ENCODE results near the gene TMEM30B.

Gene TMEM30B

DNA sequence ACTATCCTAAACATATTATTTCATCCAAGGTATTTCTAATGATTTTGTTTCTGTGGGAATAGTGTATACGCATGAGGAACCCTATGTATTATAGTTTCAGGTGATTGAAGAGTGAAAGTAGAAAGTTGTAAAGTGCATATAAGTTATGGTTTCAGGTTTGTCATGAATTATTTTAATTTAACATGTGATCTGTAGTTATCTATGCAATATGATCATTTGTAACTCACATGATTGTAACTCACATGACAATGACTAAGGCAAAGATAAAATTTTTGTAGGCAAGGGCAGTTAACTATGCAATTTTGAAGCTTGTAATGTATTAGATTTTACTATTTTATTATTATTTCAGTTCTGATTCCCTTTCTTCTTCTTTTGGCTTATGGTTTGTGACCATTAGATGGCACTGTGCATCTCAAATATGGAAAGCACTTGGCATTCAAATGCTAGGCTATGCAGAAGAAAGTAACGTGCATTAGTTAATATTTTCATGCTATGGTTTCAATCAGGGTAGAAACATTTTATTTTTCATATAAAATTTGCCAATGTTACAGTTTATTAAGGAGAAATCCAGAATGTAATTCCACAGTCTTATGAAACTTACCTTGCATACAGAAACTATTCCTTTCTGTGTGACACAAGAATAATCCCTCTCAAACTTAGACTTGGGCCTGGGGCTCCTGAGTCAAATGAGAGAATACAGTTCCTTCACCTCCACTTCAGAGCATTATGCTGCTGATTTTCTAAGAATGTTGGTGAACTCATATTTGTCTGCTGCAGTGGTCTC is 15.8 kb upstream of the TMEM30B start:
- in situ Hi-C loops (cut with HindIII; ENCODE audit: low pct_ligation_motif_present, low sequenced_read_pairs), result no loop called here
- no peaks in the 10 kb centered on the region for H3K36me3 ChIP-seq (replicated peaks)
- no peak overlapping the region for H3K27ac ChIP-seq
- H3K27me3 ChIP-seq (replicated peaks), result no peaks in the 10 kb centered on the region
- TF ChIP-seq CTCF (IDR thresholded peaks at IDR 0.05; ENCODE audit: low read depth, low read length, missing control alignments), result peak; percentile 59
- DNase-seq, result peak; percentile 27
- H3K4me3 ChIP-seq (ENCODE audit: low read depth, low read length), result no peak overlapping the region

GRCh38 chr14:61296151-61296550 is 15.0 kb upstream of the TMEM30B start:
- DNase-seq, result no peak
- in situ Hi-C loops (cut with HindIII; ENCODE audit: low pct_ligation_motif_present, low sequenced_read_pairs), result no loop called here
- H3K27ac ChIP-seq, result no peak overlapping the region
- TF ChIP-seq CTCF (IDR thresholded peaks at IDR 0.05; ENCODE audit: low read depth, low read length, missing control alignments), result no peak
- no peak overlapping the region for H3K4me3 ChIP-seq (ENCODE audit: low read depth, low read length)
- no peaks in the 10 kb centered on the region for H3K36me3 ChIP-seq (replicated peaks)
- no peaks in the 10 kb centered on the region for H3K27me3 ChIP-seq (replicated peaks)

GRCh38 chr14:61290701-61291100 is 9.6 kb upstream of the TMEM30B start:
- in situ Hi-C loops (cut with HindIII; ENCODE audit: low pct_ligation_motif_present, low sequenced_read_pairs), result no loop called here
- H3K27me3 ChIP-seq (replicated peaks), result no peaks in the 10 kb centered on the region
- no peak overlapping the region for H3K27ac ChIP-seq
- H3K36me3 ChIP-seq (replicated peaks), result no peaks in the 10 kb centered on the region
- no peak for TF ChIP-seq CTCF (IDR thresholded peaks at IDR 0.05; ENCODE audit: low read depth, low read length, missing control alignments)
- H3K4me3 ChIP-seq (ENCODE audit: low read depth, low read length), result no peak overlapping the region
- no peak for DNase-seq

- Histone ChIP-seq H3K27ac (no peak overlapping the region), H3K36me3 (replicated peaks) (no peaks in the 10 kb centered on the region), H3K27me3 (replicated peaks) (no peaks in the 10 kb centered on the region), H3K4me3 (ENCODE audit: low read depth, low read length) (no peak overlapping the region)
- in situ Hi-C loops (cut with HindIII; ENCODE audit: low pct_ligation_motif_present, low sequenced_read_pairs), result no loop called here
- TF ChIP-seq CTCF (IDR thresholded peaks at IDR 0.05; ENCODE audit: low read depth, low read length, missing control alignments), result no peak
- DNase-seq, result no peak
These were observed 7.6 kb upstream of the TMEM30B start for GRCh38 chr14:61288720-61289119.

GRCh38 chr14:61288228-61288627 is 7.1 kb upstream of the TMEM30B start:
- in situ Hi-C loops (cut with HindIII; ENCODE audit: low pct_ligation_motif_present, low sequenced_read_pairs), result no loop called here
- H3K27ac ChIP-seq, result no peak overlapping the region
- no peaks in the 10 kb centered on the region for H3K27me3 ChIP-seq (replicated peaks)
- no peak for DNase-seq
- no peak for TF ChIP-seq CTCF (IDR thresholded peaks at IDR 0.05; ENCODE audit: low read depth, low read length, missing control alignments)
- no peaks in the 10 kb centered on the region for H3K36me3 ChIP-seq (replicated peaks)
- no peak overlapping the region for H3K4me3 ChIP-seq (ENCODE audit: low read depth, low read length)

GRCh38 chr14:61287196-61287595 is 6.1 kb upstream of the TMEM30B start:
- Histone ChIP-seq H3K4me3 (ENCODE audit: low read depth, low read length) (no peak overlapping the region), H3K27me3 (replicated peaks) (no peaks in the 10 kb centered on the region), H3K36me3 (replicated peaks) (no peaks in the 10 kb centered on the region), H3K27ac (no peak overlapping the region)
- in situ Hi-C loops (cut with HindIII; ENCODE audit: low pct_ligation_motif_present, low sequenced_read_pairs), result no loop called here
- TF ChIP-seq CTCF (IDR thresholded peaks at IDR 0.05; ENCODE audit: low read depth, low read length, missing control alignments), result no peak
- no peak for DNase-seq

Measured in brain microvascular endothelial cell (primary cell).